GDM1 (cell line): ENCODE data around the gene FRY.
"Not testable (repeated sequence)": the region's sequence is repeated elsewhere in the genome, so short reads cannot be mapped to it uniquely, and the experiment has no call there.

ENCODE experiments used
- DNase-seq: peaks from one replicate; lab custom pipeline; 2025; lab: John Stamatoyannopoulos, UW

Gene FRY

DNA sequence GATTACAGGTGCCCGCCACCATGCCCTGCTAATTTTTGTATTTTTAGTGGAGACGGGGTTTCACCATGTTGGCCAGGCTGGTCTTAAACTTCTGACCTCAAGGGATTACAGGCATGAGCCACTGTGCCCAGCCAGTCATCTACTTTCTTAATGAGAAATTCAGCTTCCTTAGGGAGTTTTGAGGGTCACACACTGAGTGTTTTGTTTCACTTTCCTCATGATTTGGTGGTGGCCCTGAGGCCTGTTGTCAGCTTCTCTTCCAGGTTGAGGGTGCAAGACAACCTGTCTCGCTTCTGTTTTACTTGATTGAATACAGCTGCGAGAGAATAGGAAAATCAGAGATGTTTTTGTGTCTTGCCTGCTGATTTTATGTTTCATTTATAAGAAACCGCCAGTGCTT is 9.9 kb downstream of the FRY start:
- no peak for DNase-seq

DNA sequence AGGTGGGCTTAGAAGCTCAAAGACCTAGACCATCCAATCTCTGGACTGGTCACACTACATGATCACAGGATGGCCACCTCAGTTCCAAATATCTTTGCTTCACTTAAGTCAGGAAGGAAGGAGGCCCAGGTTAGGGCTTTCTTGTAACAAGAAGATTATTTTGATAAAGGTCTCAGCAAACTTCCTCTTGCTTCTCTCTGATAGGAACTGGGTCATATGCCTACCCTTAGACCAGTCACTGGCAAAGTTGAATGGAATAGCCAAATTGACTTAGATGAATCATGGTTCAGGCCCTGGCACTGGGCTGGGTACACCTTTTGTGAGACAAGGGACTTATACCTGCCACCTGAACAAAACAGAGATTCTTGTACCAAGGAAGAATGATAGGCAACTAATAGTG is 11.0 kb downstream of the FRY start:
- no peak for DNase-seq

DNA sequence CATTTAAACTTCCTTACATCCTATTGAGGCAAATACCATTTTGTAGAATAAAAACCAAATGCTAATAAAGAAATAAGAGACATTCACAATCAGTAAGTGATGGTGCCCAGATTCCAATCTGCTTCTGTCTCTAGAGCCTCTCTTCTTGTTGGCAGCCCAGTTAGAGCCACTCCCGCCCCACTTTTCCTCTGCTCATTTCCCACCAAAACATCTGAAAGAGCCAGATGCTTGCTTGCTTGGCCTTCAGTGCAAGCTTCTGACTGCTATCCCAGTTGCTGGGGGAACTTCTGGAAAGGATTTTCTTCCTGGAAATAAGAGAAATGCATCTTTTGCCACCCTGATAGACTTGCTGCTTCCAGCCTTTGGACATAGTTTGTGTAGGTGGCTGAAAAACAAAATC is 12.9 kb downstream of the FRY start:
- no peak for DNase-seq

DNA sequence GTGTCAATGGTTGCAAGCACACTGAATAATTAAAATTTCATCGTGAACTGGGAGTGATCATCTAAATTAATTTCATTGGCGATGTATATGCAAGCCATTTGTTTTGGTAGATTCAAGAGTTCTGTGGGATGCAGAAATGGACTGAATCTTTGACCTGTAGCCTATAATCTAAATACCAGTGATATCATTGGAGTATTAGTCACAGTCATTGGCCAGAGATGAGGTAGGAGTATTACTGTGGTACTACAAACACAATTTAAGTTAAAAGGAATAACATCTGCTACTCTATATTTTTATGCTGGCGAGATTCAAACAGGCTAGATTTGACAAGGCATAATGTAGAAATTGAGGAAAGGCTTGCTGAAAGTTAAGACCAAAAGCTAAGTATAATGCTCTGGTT is 14.0 kb downstream of the FRY start:
- DNase-seq: no peak

DNA sequence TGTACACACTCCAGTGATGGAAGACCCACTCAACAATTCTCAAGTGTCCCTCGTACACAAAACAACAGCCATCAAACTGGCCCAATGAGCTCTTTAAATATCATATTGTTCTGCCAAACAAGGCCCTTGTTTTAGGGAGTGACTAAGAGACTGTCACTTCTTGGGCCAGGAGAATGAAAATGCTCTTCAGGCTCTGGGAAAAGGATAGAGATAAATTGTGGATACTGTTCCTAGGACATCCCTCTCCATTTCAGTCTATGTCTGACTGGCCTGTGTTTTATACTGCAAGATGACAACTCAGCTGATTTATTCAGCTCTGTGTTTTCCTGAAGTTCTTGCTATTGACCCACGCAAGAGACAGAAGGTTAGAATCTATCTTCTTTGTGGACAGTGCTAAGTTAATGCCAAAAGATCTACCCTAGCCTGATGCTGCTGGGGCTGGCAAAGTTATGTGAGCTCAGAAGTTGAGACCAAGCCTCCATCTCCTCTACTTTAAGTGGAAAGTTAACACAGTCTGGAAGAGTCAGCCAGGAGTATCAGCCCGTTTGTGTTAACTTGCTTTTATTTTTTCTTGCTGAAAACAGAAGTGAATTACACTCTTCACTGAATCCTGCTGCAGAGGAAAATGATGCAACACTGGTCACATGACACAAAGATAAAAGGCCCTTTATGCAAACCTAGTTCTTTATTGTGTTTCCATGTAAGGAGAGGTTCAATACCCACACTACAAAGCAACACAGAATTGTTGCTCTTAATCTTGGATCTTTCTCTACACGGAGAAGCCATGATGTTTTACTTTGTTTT is 14.6 kb downstream of the FRY start:
- DNase-seq: peak; percentile 34

DNA sequence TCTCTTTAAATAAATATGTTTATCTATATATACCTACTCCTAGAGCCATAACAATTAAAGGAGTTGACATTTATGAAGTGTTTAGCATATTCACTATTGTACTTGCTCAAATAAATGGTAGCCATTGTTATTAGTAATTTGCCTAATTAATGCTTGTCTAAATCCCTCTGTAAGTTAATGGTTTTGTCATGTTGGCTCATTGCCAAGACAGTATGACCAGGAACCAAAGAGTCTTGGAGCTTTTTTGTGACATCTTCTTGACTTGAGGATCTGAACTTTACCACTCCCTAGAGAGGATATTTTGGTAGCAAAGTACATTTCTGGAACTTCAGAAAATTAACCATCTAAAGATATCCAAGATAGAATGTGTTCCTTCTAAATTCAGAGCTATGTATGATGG is 15.5 kb downstream of the FRY start:
- DNase-seq: no peak

DNA sequence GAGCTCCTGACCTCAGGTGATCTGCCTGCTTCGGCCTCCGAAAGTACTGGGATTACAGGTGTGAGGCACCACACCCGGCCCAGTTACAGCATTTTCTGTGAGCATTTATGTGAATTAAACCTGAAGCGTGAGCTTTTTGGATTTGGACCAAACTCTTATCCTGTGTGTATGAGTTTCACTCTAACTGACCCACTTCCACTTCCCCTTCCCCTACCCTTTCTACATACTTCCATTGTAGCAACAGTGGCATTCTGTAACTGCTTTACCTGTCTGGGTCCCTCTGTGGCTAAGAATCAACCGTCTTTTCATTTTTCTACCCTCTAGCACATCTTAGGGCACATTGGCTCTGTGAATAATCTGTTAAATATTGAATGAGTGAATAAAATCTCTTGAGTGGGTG is 16.2 kb downstream of the FRY start:
- no peak for DNase-seq

DNA sequence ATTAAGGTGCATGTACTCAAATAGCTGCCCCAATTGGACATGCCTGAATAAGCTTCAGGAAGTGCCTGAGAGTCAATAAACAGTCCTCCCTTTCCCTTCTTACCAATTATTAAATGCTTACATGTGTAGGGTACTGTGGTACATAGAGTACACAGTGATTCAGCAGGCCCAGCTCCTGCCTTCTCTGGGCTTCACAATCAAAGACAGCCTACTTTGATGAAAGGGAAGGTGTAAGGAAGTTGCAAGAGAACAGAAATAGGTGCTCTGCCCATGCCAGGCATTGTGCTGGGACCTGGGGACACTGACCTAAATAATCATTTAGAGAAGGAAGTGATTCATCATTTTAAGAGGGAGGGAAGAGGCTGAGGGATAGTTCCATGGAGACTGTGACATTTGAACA is 17.2 kb downstream of the FRY start:
- DNase-seq: no peak

DNA sequence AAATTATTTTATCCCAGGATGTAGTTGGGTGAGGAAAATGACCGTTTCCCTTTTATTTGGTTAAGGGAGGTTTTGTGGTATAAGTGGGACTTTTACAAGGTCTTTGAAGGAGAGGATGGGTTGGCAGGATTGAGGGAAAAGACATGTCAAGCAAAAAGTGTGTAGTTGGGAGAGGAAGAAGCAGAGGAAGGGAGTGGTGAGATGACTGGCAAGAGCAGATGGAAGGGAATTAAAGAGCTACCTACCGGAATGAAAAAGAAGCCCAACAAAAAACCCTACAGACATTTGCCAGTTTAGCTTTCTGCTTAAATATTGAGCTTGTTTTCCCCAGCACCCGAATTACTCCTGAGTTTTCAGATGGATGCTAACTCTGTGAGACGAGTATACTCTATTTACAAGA is 19.6 kb downstream of the FRY start:
- DNase-seq: no peak

DNA sequence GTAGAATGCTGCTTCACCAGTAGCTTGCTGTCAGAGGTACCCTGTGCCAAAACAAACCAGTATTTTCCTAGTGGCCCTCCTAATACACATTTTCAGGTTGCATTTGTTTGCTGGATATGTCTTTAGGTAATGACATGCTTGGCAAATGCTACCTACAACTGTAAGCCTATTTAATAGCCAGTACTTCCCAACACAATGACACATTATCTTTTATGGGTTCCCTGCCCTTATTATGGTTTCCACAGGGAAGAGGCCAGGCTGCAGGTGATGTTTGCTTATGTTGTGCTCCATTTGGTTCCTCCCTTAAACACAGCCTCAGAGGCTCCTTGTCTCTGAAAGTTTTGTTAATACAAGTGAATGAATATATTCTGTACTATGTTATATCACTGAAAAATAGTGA is 24.7 kb downstream of the FRY start:
- DNase-seq: no peak

DNA sequence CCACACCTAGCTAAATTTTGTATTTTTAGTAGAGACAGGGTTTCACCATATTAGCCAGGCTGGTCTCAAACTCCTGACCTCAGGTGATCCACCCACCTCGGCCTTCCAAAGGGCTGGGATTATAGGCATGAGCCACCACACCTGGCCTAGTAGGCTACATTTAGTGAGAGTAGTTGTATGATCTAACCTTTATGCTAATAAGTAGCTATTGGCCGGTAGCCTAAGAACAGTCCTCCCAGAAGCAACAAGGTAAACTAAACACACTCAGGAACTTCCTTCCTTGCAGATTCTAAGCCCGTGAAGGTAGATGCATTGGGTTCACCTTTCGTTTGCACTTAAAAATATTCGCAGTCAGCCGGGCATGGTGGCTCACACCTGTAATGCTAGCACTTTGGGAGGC is 25.8 kb downstream of the FRY start:
- DNase-seq: not testable (repeated sequence)

DNA sequence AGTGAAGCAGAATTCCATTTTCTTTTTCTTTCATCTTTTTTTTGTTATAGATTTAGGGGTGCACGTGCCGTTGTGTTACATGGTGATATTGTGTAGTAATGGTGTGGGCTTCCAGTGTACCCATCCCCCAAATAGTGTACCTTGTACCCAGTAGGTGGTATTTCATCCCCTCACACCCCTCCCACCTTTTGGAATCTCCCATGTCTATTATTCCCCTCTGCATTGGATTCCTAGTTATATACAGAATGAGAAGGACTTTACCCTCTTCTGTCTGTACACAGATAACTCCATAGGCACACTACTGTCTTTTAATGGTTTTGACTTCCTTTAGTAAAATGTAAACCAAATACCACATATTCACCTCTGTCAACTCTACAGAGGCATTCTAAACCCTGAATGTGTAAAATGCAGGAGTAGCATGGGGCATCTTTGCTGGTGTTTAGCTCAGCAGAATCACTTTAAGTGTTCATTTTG is 28.0 kb downstream of the FRY start:
- DNase-seq: no peak

DNA sequence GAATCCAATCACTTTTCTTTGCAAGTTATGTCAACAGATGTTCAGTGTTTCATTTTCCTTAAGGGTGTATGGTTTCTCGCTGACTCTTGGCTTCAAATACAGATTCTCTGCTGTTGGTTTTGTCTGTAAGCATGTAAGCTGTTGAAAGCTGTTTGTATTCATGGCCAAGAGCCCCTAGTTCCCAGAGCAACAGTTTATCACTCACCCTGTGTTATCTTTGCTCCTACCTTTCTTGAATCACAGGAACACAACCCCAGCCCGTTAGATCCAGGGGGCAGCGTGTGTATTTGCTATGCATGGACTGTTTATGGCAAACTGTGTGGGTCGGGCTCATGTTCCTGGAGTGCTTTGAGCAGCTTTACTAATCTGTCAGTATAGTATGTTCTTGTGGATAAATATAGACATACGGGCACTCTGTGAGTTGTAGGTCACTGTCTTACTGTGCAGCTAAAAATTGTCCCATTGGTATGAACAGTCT is 28.9 kb downstream of the FRY start:
- no peak for DNase-seq

DNA sequence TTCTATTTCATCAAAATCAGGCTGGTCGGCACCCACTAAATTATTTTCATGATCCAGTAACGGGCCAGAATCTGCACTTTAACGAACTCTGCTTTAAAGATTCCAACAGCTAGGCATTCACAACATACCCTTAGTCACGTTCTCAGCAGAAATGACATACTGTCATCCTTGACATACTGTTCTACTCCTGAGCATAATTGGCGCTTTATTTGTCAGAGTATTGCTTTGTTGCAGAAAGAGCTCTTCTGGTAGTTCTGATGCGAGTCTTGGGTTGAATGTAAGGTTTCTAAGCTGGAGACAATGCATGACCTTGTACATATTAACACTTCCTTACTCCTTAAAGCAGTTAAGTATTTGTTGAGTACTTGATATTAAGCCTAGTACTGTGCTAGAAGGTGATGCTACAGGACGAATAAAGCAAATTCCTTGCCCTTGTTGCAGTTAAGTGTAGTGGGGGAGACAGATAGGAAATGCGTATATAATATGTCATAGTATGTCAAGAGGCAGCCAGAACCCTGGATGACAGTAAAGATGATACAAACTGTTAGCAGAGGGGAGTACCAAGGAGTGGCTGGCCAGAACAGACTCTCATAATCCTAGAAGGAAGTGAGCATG is 32.2 kb downstream of the FRY start:
- no peak for DNase-seq

DNA sequence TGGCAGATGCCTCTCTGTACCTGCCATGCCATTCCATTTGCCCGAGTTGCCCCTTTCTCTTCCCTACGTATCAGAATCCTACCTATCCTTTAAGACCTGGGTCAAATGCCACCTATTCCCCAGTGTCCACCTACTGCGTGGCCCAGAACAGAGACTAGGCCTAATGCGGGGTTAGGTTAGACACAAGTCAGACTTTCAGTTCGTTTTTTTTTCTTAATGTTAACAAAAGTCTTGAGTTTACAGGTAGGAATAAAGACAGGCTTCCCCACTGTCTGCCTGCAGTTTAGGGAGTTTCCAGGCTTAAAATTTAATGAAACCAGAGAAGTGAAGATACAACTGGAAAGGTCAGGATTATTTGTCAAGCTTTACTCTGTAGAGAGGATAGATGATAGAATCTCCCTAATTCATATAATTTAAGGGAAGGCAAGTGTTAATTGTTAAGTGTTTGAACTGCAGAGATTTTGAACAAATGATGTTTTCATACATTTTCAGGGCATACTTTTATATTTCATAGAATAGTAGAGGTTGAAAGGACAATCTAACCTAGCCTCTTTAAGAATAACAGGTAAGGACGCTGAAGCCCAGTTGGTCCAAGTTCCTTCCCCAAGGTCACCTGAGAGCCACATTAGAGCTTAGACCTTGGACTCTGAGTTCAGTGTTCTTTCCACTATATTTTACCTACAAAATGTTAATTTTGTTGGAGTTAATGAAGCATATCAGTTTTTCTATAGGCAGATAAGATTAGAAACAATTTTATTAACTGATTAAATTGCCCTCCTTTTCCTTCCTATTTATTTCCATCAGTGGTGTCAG is 35.8 kb downstream of the FRY start:
- no peak for DNase-seq

DNA sequence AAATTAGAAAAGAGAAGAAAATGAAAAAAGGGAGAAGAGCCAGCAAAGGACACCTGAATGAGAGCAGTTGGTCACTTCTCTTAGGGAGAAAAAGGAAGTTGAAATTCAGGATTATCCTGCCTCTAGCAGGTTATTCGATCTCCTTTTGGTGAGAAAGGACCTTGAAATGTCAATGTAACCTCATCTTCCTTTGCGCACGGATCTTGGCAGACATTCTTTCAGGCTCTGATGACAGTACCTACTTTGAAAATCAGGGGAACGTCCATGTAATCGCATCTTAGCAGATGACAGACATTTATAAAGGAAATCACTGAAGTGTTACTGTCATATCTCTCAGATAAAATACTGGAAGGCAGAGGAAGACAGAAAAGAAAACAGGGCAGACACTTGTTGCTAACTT is 36.7 kb downstream of the FRY start:
- no peak for DNase-seq

DNA sequence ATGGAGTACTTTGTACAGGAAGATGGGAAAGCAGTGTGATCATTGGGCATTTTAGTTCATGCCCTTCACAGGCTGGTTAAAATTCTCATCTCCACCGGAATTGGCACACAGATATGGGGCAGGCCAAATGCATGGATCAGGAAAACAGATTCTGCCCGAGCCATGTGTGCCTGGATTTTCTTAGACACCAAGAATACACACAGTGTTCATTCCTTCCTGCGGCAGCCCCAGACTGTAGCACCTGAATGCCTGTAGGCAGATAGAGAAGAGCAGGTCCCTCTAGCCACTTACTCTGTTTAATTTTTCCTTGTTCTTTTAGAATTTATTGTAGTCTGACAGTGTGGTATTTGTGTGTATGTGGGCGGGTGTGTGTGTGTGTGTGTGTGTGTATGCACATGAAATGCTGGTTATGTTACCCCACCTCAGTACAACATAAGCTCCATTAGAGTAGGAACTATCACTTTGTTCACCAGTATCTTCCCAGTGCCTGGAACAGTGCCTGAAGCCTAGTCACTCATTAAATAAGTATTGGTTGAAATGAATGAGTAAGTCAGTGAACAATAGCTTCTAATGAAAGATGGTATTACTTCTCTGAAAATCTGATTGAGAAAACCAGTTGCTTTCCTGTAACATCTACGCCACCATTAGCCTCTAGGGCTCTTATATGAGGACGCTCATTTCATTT is 41.7 kb downstream of the FRY start:
- DNase-seq: no peak

DNA sequence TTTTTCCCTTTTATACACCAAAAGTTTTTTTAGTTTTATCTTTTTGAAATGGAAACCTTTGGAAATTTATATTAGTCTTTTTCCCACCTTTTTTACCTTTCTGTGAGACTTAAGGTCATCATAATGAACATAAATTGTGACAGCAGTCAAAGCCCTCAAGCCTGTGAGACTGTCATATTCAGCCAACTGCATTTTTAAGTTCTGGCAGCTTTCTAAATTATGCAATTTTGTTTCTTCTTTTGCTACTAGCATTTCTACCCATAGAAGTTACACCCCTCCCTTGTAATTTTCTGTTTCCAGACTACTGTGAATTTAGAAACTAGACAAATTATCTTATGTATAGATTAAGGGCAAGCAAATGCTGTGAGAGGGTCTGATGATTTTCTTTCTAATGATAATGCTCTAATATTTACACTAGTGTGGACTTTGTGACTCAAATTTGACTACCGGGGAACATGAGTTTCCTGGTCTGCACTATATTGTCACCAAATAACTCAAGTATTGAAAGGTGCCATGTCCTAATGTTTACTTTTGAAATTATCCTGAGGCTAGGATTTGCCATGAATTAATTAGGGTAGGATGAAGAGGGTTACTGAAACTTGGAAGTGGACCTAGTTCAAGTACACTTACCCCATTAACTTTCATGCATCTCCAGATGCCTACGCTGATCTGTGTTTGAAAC is 43.7 kb downstream of the FRY start:
- DNase-seq: no peak

DNA sequence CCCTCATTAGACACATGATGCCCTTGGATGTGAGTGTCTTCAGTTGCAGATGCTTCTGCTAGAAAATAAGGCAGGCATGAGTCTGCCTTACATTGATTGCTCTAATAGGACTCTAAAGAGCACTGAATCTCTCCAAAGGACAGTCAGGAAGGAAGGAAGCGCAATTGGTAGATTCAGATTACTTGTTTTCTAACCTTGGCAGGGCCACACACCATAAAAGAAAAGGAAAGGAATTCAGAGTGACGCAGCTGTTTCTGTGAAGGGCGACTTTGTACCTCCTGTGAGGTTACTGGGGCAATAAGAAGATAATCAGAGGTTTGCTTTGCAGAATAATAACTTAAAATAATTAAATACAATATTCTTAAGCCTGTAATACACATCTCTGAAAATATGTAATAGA is 48.0 kb downstream of the FRY start:
- no peak for DNase-seq

DNA sequence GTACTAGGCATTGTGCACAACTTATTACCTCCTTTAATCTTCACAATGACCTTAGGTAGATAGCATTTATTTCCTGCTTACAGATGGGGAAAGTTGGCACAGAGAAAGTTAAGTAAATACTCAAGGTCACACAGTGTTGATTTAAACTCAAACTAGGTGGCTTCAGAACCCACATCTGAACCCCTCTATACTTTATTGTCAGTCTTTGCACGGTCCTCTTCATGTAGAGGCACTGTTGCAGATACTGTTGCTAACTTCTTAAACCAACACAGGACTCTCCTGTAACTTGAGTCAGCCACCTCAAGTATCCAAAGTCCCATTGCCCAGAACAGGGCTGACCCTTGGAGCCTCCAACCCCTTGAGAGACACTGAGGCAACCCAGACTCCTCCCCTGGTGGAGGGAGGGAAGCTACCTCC is 48.8 kb downstream of the FRY start:
- no peak for DNase-seq

DNA sequence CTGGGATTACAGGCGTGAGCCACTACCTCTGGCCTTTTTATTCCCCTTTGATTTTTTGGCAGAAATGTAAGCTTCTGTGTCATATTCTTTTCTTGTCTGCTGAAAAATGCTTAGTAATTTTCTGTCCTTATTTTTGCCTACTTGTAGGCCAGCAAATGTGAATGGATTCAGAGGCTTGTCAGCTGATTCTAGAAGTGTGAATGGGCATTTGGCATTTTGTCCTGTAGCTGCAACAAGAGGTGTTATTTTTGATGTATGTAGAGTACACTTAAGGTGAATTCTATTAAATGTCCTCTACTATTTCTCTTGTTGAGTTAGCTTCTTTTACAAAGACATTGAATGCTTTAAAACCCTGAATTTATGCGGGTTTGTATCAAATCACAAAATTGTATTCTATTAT is 50.0 kb downstream of the FRY start:
- DNase-seq: no peak

DNA sequence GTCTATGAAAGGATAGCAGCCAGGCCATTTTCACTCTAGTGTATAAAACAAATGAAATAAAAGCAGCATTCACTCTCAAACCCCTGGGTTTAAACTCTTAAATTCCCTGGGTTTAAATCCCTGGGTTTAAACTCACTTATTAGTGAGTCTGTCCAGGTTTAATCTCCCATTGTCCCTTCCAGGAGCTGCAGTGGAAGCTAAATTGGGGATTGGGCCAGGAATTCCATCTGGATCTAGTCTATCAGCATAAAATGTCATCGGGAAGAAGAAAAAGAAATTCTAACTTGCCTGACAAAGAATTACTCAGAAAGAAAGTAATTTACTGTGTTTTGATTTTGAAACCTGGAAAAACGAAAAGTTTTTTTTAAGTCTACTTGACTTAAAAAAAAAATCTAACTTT is 54.8 kb downstream of the FRY start:
- no peak for DNase-seq
